ENCODE measurements around the gene OBSCN. TPM values are rescaled to one million over a fixed set of nuclear protein-coding genes. Genes with fewer than 3 reads are reported as not detected.

The OBSCN gene
- total RNA-seq, 1 donor from 2014 or later = 59.5 TPM

DNA sequence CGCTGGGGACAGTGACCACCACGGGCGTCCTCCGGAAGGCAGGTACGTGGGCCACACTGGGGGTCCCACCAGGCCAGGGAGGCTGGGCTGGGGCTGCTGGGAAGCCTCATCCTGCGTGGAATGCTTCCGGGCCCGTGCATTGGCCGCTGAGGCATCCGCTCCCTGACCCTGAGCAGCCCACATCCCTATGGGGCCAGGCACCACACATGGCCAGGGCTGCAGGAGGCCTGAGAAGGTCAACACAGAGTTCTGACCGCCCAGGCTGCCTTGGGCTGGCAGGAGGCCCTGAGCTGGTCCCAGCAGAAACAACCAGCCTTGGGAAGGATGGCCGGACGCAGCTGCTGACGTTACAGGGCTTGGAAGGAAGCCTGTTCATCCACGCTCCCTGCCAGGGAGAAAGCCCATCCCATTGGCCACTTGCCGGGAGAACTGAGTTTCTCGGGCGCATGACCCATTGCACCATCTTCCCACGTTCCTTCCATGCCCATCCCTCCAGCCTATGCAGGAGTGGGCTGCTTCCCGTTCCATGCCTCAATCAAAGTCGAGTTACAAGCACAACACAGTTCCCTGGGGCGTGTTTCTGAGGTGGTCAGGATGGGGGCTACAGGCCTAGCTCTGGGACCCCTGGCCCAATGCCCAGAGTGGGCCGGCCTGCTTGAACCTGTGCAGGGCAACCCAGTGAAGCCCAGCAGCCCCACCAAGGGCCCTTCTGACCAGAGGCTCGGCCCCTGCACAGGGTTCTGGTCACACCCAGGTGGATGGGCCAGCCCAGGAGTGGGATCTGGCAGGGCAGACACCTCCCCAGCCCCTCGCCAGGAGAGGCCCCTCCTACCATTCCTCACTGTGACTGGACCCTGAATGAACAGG is 167.1 kb downstream of the OBSCN start:
- peak; percentile 92 for DNase-seq (ENCODE audit: low read depth)

DNA sequence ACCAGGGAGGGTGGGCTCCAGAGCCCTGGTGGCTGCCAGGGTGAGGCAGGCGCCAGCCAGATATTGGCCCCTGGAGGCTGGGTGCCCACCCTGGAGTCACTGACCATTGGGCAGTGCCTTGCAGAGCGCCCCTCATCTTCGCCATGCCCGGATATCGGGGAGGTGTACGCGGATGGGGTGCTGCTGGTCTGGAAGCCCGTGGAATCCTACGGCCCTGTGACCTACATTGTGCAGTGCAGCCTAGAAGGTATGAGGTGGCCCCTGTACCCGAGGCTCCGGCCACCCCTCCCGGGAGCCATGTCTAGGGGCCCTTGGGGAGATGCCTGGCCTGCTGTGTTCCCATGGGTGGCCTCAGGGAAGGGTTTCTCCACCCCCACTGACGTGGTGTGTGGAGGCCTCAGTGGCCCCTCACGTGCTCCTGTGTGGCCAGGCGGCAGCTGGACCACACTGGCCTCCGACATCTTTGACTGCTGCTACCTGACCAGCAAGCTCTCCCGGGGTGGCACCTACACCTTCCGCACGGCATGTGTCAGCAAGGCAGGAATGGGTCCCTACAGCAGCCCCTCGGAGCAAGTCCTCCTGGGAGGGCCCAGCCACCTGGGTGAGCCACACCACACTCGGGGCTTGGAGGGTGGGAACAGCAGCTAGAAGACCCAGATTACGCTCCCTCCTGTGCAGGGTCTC is 167.9 kb downstream of the OBSCN start:
- DNase-seq (ENCODE audit: low read depth) = no peak

GRCh38 chr1:228376262-228376628 is 168.4 kb downstream of the OBSCN start:
- no peak for DNase-seq (ENCODE audit: low read depth)

DNA sequence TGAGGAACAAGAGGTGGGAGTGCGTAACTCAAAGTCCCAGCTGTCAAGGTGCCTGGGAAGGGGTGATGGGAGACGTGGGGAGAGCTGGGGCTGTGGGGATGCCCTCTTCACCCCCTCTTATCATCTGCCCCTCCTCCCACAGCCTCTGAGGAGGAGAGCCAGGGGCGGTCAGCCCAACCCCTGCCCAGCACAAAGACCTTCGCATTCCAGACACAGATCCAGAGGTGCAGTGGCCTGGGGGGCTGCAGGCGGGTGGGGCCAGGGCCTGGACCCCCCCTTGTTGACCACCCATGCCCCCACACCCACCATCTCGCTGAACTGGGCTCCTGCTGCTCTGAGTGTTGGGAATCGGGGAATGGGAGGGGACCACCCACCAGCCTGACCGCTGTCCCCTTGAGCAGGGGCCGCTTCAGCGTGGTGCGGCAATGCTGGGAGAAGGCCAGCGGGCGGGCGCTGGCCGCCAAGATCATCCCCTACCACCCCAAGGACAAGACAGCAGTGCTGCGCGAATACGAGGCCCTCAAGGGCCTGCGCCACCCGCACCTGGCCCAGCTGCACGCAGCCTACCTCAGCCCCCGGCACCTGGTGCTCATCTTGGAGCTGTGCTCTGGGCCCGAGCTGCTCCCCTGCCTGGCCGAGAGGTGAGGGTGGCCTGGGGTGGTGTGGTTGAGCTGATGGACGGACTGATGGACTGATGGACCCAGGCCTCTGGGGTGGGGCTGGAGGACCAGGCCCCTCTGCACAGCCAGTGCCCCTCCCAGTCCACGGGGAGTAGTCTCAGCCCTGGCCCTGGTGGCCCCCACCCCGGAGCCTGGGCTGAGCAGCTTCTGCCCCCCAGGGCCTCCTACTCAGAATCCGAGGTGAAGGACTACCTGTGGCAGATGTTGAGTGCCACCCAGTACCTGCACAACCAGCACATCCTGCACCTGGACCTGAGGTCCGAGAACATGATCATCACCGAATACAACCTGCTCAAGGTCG is 169.1 kb downstream of the OBSCN start:
- no peak for DNase-seq (ENCODE audit: low read depth)

GRCh38 chr1:228377664-228378089 is 169.8 kb downstream of the OBSCN start:
- DNase-seq (ENCODE audit: low read depth) = no peak

GRCh38 chr1:228378090-228378872 is 170.4 kb downstream of the OBSCN start:
- peak; percentile 56 for DNase-seq (ENCODE audit: low read depth)

DNA sequence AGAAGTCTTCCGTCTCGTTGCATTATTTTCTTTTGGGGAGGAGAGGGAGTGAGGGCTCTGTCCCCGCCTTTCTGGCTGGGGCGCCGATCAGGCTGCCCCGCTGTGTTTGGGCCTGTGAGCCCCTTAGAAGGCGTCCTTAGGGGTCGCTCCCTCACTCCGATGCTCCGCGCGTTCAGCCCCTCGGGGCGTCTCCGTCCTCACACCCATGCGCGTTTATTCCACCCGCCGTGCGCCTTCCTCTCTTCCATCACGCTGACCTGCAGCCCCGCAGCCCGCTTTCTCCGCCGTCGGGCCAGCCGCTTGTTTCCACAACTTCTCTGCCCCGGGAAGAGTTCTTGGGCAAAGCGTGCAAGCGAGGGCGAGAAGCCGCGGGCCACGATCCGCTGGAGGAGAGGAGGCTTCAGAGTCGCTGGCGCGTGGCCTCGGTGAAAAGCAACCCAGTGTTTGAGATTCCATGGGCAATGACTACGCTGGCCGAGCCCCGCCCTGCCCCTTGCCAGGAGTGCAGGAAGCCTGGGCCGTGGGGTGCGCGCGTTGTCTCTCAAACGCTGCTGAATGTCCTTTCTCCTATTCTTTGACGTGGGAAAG is 171.1 kb downstream of the OBSCN start:
- peak; percentile 9 for DNase-seq (ENCODE audit: low read depth)

- DNase-seq (ENCODE audit: low read depth) = no peak
Measured at GRCh38 chr1:228379666-228380065, 171.8 kb downstream of the OBSCN start.

DNA sequence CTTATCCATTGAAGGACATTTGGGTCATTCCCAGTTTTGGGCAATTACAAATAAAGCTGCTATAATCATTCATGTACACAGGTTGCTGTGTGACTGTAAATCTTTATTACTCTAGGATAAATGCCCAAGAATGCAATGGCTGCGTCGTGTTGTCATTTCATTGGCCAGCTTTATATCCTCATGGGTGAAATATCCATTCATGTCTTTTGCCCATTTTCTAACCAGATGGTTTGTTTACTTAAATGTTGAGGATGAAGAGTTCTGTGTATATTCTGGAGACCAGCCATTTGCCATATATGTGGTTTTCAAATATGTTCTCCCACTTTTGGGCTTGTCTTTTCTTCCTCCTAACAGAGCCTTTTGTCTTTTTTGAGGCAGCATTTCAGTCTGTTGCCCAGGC is 173.5 kb downstream of the OBSCN start:
- DNase-seq (ENCODE audit: low read depth) = no peak

- DNase-seq (ENCODE audit: low read depth) = no peak
Measured at GRCh38 chr1:228383773-228384172, 175.9 kb downstream of the OBSCN start.

- DNase-seq (ENCODE audit: low read depth) = no peak
Measured at GRCh38 chr1:228385232-228385631, 177.4 kb downstream of the OBSCN start.

DNA sequence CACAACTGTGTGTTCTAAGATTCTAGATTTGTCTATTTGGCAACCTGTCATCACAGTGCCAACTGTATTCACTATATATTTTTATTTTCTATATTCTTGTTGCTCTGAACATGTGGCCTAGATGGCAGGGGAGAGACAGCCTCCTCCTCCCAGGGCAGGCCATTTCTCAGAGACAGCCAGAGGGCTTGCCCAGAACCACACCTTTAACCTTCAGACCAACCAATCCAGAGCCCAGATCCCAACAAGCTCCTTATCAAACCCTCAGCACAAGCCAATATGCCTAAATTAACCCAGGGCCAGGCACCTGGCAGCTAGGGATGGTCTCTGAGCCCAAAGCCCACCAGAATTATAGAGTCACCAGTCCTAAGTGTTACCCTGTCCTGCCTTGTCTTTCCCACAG is 179.5 kb downstream of the OBSCN start:
- no peak for DNase-seq (ENCODE audit: low read depth)

DNA sequence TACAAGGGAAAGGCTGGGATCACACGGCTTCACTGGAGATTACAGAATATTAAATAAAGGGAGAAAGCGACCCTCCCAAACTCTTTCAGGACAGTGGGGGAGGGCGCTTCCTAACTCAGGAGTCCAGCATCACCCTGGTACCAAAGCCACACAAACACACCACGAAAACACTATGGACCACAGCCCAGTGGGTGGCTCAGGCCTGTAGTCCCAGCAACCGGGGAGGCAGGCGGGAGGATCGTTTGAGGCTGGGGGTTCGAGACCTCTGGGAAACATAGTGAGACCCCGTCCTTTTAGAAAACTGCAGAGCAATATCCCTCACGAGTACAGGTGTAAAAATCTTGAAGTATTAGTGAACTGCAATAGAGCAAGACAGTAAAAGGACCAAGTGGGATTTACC is 182.8 kb downstream of the OBSCN start:
- DNase-seq (ENCODE audit: low read depth) = no peak

DNA sequence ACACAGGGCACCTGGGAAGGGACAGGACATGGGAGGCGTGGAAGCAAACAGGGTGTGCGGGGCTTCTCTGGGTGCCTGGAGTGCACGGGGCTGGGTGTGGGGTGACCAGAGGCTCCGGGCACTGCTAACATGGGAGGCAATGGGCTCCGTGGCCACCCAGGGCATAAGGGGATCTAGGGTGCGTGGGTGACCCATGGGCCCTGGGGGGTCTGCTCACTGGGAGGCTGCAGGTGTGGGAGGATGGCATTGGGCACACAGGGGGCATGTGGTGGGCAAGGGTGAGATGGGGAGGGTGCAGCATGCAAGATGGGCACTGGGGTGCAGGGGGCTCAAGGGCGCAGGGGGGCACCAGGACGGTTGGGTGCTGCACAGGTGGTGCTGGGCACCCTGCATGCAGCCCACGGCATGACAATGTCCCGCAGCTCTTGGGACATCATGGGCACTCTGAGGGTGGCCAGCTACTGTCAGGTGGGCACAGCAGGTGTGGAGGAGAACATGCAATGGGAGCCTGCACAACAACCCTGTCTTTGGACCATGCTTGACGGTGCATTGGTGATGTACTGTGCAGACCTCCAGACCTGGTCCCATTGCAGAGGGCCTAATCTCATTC is 183.7 kb downstream of the OBSCN start:
- DNase-seq (ENCODE audit: low read depth) = no peak

GRCh38 chr1:228392111-228392936 is 184.5 kb downstream of the OBSCN start:
- no peak for DNase-seq (ENCODE audit: low read depth)

DNA sequence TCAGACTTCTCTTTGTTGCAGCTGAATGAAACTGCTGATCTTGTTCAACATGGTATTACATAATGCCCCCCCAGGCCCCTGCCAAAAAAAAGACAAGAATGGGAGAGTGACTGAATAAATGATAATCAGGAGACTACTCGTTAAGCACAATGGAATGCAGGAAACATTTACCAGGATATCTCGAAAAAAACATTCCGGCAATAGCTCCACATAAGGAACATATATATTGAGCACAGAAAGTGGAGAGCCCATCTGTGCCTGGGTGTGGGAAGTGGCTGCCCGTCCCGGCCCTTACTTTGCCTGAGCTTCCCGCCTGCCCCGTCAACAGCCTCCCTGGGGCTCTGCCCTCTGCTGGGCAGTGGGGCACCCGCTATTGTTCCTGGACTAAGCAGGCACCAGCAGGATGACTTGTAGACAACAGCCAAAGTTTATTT is 185.4 kb downstream of the OBSCN start:
- peak; percentile 30 for DNase-seq (ENCODE audit: low read depth)

DNA sequence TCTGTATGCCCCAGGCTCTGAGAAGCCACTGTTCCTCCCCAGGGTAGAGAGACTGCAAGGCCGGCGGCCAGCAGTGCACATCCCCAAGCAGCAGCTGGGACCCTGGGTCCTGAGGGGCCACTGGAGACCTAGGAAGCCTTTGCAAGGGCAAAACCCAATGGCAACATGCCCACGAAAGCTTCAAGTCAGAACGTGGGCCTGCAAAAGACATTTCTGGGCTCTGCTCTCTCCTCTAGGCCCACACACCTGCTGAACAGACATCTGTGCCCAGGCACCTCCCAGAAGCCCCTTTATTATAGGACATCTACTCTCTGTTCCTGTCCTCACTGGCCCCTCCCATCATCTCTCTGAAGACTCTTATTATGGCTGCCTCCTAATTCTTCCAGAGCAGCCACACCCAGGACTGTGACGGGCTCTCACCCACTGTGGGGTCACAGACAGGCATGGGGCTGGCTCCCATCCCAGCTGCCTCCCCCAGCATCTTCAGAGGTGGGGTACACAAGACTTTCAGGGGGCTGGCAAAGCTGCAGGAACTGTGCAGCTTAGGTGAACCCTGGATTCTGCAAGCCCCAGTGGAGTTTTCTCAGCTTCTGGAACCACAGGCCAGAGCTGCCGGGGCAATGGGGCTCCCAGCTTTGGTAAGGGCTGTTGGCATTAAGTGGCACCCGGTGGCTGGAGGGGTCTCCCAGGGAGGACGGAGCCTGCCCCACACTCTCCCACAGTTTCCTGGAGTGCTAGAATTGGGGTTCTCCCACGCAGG is 186.1 kb downstream of the OBSCN start:
- no peak for DNase-seq (ENCODE audit: low read depth)

Measured in myocyte (in vitro differentiated cells).